Vagina (tissue), 2 donors: Measurements from ENCODE around the gene SMIM35. TPM values are rescaled to one million over a fixed set of nuclear protein-coding genes. Genes with fewer than 3 reads are reported as not detected.
"Not testable (repeated sequence)": the region's sequence is repeated elsewhere in the genome, so short reads cannot be mapped to it uniquely, and the experiment has no call there.

Experiments
- DNase-seq, 2 donors: peaks; one replicate each; pipeline ENCODE4 v3.0.0-alpha.2; 2017; ENCODE audit errors: extremely low spot score in 2 of 2
- H3K27ac ChIP-seq: fragments of 200-600 bp; sonication (generic); one replicate; pipeline ENCODE4 v1.5.1; 2019
- H3K27me3 ChIP-seq: fragments of 200-600 bp; sonication (generic); one replicate; pipeline ENCODE4 v1.5.1; 2019
- H3K36me3 ChIP-seq, 2 donors: fragments of 200-600 bp; sonication (generic); one replicate each; pipeline ENCODE4 v1.5.1; 2017 to 2019
- H3K4me1 ChIP-seq: fragments of 200-600 bp; sonication (generic); one replicate; pipeline ENCODE4 v1.5.1; 2019
- H3K4me3 ChIP-seq, 2 donors: fragments of 200-600 bp; sonication (generic); 1 replicate in 1 of 2; 2 replicates in 1 of 2; pipeline ENCODE4 v1.5.1; 2016 to 2019
- H3K9me3 ChIP-seq: fragments of 200-600 bp; sonication (generic); one replicate; pipeline ENCODE4 v1.5.1; 2019
- CTCF ChIP-seq, 3 experiments: fragments of 450-650 bp in 2 of 3; fragments of 200-600 bp in 1 of 3; sonication (generic) in 1 of 3; IDR thresholded peaks; one replicate each; pipeline ENCODE4 v1.5.1; 2017 to 2019; ENCODE audit warnings: antibody characterized with exemption in 3 of 3, mild to moderate bottlenecking in 2 of 3, moderate library complexity in 2 of 3
- POLR2A ChIP-seq, 2 donors: fragments of 450-650 bp; IDR thresholded peaks; one replicate each; pipeline ENCODE4 v1.6.1; 2017; ENCODE audit warnings: antibody characterized with exemption in 2 of 2, mild to moderate bottlenecking in 2 of 2, moderate library complexity in 2 of 2
- POLR2AphosphoS5 ChIP-seq, 2 donors: sonication (generic); formaldehyde crosslinking; IDR thresholded peaks; one replicate each; pipeline ENCODE4 v1.9.0; 2017; ENCODE audit warnings: antibody characterized with exemption in 2 of 2, mild to moderate bottlenecking in 2 of 2, low read depth in 1 of 2; ENCODE audit not compliant: insufficient read depth in 1 of 2
- intact Hi-C: fragments of 100-400 bp; cut with DNase I; formaldehyde crosslinking; loops from one replicate; pipeline ENCODE4 v1.15.1; 2023
- total RNA-seq: library from RNA; depleted of rRNA; stranded (reverse); fragments of >200 nt; gene quantifications from one replicate; pipeline ENCODE4 v1.2.3, GENCODE V29; 2016

The SMIM35 gene
- total RNA-seq, 1 donor from 2014 or later = not detected

GRCh38 chr11:118067006-118067405 is 19.8 kb downstream of the SMIM35 start:
- Histone ChIP-seq H3K27ac (no peak overlapping the region), H3K4me3 (no peak overlapping the region), H3K4me1 (no peaks in the 10 kb centered on the region), H3K9me3 (no peaks in the 10 kb centered on the region), H3K27me3 (no peaks in the 10 kb centered on the region), H3K36me3 (no peaks in the 10 kb centered on the region)
- intact Hi-C loops = no loop called here
- no peak for TF ChIP-seq CTCF (IDR thresholded peaks at IDR 0.05)
- TF ChIP-seq POLR2A (IDR thresholded peaks at IDR 0.05) = no peak
- TF ChIP-seq POLR2AphosphoS5 (IDR thresholded peaks at IDR 0.05; ENCODE audit: insufficient read depth in 1 of 2, low read depth in 1 of 2) = no peak
- no peak for DNase-seq

- H3K9me3 ChIP-seq = no peaks in the 10 kb centered on the region
- no peaks in the 10 kb centered on the region for H3K36me3 ChIP-seq
- H3K4me1 ChIP-seq = no peaks in the 10 kb centered on the region
- TF ChIP-seq POLR2AphosphoS5 (IDR thresholded peaks at IDR 0.05; ENCODE audit: insufficient read depth in 1 of 2, low read depth in 1 of 2) (no peak), POLR2A (IDR thresholded peaks at IDR 0.05) (no peak), CTCF (IDR thresholded peaks at IDR 0.05) (no peak)
- no peak overlapping the region for H3K27ac ChIP-seq
- DNase-seq = no peak
- intact Hi-C loops = no loop called here
- no peaks in the 10 kb centered on the region for H3K27me3 ChIP-seq
- H3K4me3 ChIP-seq = no peak overlapping the region
Observed at GRCh38 chr11:118065384-118065783, 21.4 kb downstream of the SMIM35 start.

- TF ChIP-seq POLR2AphosphoS5 (IDR thresholded peaks at IDR 0.05; ENCODE audit: insufficient read depth in 1 of 2, low read depth in 1 of 2) (no peak), POLR2A (IDR thresholded peaks at IDR 0.05) (no peak), CTCF (IDR thresholded peaks at IDR 0.05) (no peak)
- Histone ChIP-seq H3K4me3 (no peak overlapping the region), H3K27ac (no peak overlapping the region), H3K27me3 (no peaks in the 10 kb centered on the region), H3K36me3 (no peaks in the 10 kb centered on the region), H3K9me3 (no peaks in the 10 kb centered on the region), H3K4me1 (no peaks in the 10 kb centered on the region)
- DNase-seq = no peak
- intact Hi-C loops = no loop called here
Observed at GRCh38 chr11:118064956-118065355, 21.8 kb downstream of the SMIM35 start.

- DNase-seq, H3K4me1 ChIP-seq, H3K9me3 ChIP-seq, H3K36me3 ChIP-seq, H3K27ac ChIP-seq, H3K27me3 ChIP-seq, intact Hi-C loops, H3K4me3 ChIP-seq: not testable (repeated sequence)
Observed at GRCh38 chr11:118062631-118063030, 24.1 kb downstream of the SMIM35 start.

- DNase-seq, H3K36me3 ChIP-seq, intact Hi-C loops, H3K4me3 ChIP-seq, H3K27me3 ChIP-seq, H3K27ac ChIP-seq, H3K9me3 ChIP-seq, H3K4me1 ChIP-seq: not testable (repeated sequence)
Observed at GRCh38 chr11:118062181-118062580, 24.6 kb downstream of the SMIM35 start.

GRCh38 chr11:118061586-118062125 is 25.1 kb downstream of the SMIM35 start:
- Histone ChIP-seq H3K4me3 (no peak overlapping the region), H3K27me3 (no peaks in the 10 kb centered on the region), H3K27ac (no peak overlapping the region), H3K4me1 (no peaks in the 10 kb centered on the region), H3K9me3 (no peaks in the 10 kb centered on the region), H3K36me3 (no peaks in the 10 kb centered on the region)
- TF ChIP-seq POLR2AphosphoS5 (IDR thresholded peaks at IDR 0.05; ENCODE audit: insufficient read depth in 1 of 2, low read depth in 1 of 2) (no peak), POLR2A (IDR thresholded peaks at IDR 0.05) (no peak)
- intact Hi-C loops = no loop called here
- DNase-seq = no peak

GRCh38 chr11:118060869-118061268 is 25.9 kb downstream of the SMIM35 start:
- H3K4me3 ChIP-seq = no peak overlapping the region
- H3K27ac ChIP-seq = no peak overlapping the region
- H3K4me1 ChIP-seq = no peaks in the 10 kb centered on the region
- H3K36me3 ChIP-seq = no peaks in the 10 kb centered on the region
- H3K27me3 ChIP-seq = no peaks in the 10 kb centered on the region
- intact Hi-C loops = no loop called here
- no peak for DNase-seq
- TF ChIP-seq POLR2AphosphoS5 (IDR thresholded peaks at IDR 0.05; ENCODE audit: insufficient read depth in 1 of 2, low read depth in 1 of 2) = no peak
- no peak for TF ChIP-seq POLR2A (IDR thresholded peaks at IDR 0.05)
- no peak for TF ChIP-seq CTCF (IDR thresholded peaks at IDR 0.05)
- no peaks in the 10 kb centered on the region for H3K9me3 ChIP-seq
